Thoracic aorta (tissue), 2 donors: ENCODE data around the gene TUBA1C. TPM values are rescaled to one million over a fixed set of nuclear protein-coding genes. Genes with fewer than 3 reads are reported as not detected.
A peak's percentile ranks its signal among the peaks of the same experiment; 100 is the strongest.
"Not testable (repeated sequence)": the region's sequence is repeated elsewhere in the genome, so short reads cannot be mapped to it uniquely, and the experiment has no call there.

Experiments used
- ATAC-seq: fragments of 150-250 bp; one replicate; pipeline ENCODE4 v1.8.0; 2017; ENCODE audit warnings: low read depth; ENCODE audit not compliant: insufficient number of reproducible peaks, low FRiP score
- DNase-seq: peaks from one replicate; pipeline ENCODE4 v3.0.0-alpha.2; 2020; ENCODE audit warnings: low spot score
- H3K27ac ChIP-seq, 2 donors: fragments of 200-600 bp; sonication (generic); 1 replicate in 1 of 2; 2 replicates in 1 of 2; pipeline ENCODE4 v1.5.1; 2016; ENCODE audit warnings: mild to moderate bottlenecking in 2 of 2, moderate library complexity in 2 of 2
- H3K27me3 ChIP-seq: fragments of 200-600 bp; sonication (generic); replicated peaks from 2 replicates; pipeline ENCODE4 v1.6.0; 2016; ENCODE audit warnings: mild to moderate bottlenecking; ENCODE audit not compliant: insufficient read depth
- H3K36me3 ChIP-seq: fragments of 200-600 bp; sonication (generic); one replicate; pipeline ENCODE4 v1.5.1; 2016
- H3K4me1 ChIP-seq, 2 donors: fragments of 200-600 bp; sonication (generic); 1 replicate in 1 of 2; 2 replicates in 1 of 2; pipeline versions ENCODE4 v1.5.1 to v1.6.0; 2016; ENCODE audit warnings: low read depth in 2 of 2, mild to moderate bottlenecking in 1 of 2; ENCODE audit not compliant: control insufficient read depth in 1 of 2
- H3K4me3 ChIP-seq: fragments of 200-600 bp; sonication (generic); 2 replicates; pipeline ENCODE4 v1.5.1; 2016; ENCODE audit warnings: mild to moderate bottlenecking
- H3K9me3 ChIP-seq: fragments of 200-600 bp; sonication (generic); 2 replicates; pipeline ENCODE4 v1.5.1; 2016
- total RNA-seq, 2 donors: library from RNA; depleted of rRNA; stranded (reverse); fragments of >200 nt; gene quantifications; one replicate each; pipeline versions ENCODE4 v1.1.0 to v1.2.3, GENCODE V29; 2016
- TF ChIP-seq, protein P1 (sequence below): fragments of 200-600 bp; sonication (generic); IDR thresholded peaks from one replicate; pipeline ENCODE4 v1.5.1; 2019; ENCODE audit warnings: antibody characterized with exemption

Gene TUBA1C
- total RNA-seq, 2 donors from 2014 or later: 239 to 277 TPM

GRCh38 chr12:49309386-49309785 is 44.5 kb downstream of the TUBA1C start:
- Histone ChIP-seq H3K4me1 (no peaks in the 10 kb centered on the region), H3K4me3 (no peak overlapping the region), H3K36me3 (no peaks in the 10 kb centered on the region), H3K27me3 (no peaks in the 10 kb centered on the region), H3K27ac (no peak overlapping the region), H3K9me3 (no peaks in the 10 kb centered on the region)
- ATAC-seq (no peak), DNase-seq (no peak)
- TF ChIP-seq, protein P1, sequence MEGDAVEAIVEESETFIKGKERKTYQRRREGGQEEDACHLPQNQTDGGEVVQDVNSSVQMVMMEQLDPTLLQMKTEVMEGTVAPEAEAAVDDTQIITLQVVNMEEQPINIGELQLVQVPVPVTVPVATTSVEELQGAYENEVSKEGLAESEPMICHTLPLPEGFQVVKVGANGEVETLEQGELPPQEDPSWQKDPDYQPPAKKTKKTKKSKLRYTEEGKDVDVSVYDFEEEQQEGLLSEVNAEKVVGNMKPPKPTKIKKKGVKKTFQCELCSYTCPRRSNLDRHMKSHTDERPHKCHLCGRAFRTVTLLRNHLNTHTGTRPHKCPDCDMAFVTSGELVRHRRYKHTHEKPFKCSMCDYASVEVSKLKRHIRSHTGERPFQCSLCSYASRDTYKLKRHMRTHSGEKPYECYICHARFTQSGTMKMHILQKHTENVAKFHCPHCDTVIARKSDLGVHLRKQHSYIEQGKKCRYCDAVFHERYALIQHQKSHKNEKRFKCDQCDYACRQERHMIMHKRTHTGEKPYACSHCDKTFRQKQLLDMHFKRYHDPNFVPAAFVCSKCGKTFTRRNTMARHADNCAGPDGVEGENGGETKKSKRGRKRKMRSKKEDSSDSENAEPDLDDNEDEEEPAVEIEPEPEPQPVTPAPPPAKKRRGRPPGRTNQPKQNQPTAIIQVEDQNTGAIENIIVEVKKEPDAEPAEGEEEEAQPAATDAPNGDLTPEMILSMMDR: no peak

DNA sequence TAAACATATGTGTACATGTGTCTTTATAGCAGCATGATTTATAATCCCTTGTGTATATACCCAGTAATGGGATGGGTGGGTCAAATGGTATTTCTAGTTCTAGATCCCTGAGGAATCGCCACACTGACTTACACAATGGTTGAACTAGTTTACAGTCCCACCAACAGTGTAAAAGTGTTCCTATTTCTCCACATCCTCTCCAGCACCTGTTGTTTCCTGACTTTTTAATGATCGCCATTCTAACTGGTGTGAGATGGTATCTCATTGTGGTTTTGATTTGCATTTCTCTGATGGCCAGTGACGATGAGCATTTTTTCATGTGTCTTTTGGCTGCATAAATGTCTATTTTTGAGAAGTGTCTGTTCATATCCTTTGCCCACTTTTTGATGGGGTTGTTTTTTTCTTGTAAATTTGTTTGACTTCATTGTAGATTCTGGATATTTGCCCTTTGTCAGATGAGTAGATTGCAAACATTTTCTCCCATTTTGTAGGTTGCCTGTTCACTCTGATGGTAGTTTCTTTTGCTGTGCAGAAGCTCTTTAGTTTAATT is 45.6 kb downstream of the TUBA1C start:
- H3K27ac ChIP-seq, H3K36me3 ChIP-seq, H3K4me3 ChIP-seq, ATAC-seq, H3K9me3 ChIP-seq, H3K27me3 ChIP-seq, DNase-seq, H3K4me1 ChIP-seq: not testable (repeated sequence)

GRCh38 chr12:49314811-49315210 is 49.9 kb downstream of the TUBA1C start:
- Histone ChIP-seq H3K27ac (no peak overlapping the region), H3K9me3 (no peaks in the 10 kb centered on the region), H3K4me1 (no peaks in the 10 kb centered on the region), H3K27me3 (no peaks in the 10 kb centered on the region), H3K4me3 (no peak overlapping the region), H3K36me3 (no peaks in the 10 kb centered on the region)
- DNase-seq (no peak), ATAC-seq (no peak)
- TF ChIP-seq, protein P1: no peak

- not testable (repeated sequence) for H3K36me3 ChIP-seq, H3K27me3 ChIP-seq, ATAC-seq, DNase-seq, H3K4me1 ChIP-seq, H3K4me3 ChIP-seq, H3K9me3 ChIP-seq, H3K27ac ChIP-seq
Observed at GRCh38 chr12:49317118-49317517, 52.2 kb downstream of the TUBA1C start.

DNA sequence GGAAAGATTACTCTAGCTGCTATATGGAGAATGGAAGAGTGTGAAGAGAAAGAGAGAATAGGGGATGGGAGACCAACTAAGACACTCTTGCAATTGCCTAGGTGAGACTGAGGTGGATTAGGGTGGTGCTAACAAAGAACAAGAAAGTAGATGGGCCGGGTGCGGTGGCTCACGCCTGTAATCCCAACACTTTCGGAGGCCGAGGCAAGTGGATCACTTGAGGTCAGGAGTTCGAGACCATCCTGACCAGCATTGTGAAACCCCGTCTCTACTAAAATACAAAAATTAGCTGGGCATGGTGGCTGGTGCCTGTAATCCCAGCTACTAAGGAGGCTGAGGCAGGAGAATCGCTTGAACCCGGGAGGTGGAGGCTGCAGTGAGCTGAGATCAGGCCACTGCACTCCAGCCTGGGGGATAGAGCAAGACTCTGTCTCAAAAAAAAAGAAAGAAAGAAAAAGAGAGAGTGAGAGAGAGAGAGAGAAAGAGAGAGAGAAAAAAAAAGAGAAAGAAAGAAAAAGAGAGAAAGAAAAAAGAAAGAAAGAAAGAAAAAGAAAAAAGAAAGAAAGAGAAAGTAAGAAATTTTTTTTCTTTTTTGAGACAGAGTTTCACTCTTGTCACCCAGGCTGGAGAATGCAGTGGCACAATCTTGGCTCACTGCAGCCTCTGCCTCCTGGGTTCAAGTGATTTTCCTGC is 55.7 kb downstream of the TUBA1C start:
- not testable (repeated sequence) for ATAC-seq, H3K27me3 ChIP-seq, H3K9me3 ChIP-seq, H3K36me3 ChIP-seq, H3K27ac ChIP-seq, H3K4me3 ChIP-seq, DNase-seq
- peaks cover 11 to 16% of the 10 kb centered on the region in 2 donors for H3K4me1 ChIP-seq

- Histone ChIP-seq H3K36me3 (no peaks in the 10 kb centered on the region), H3K9me3 (no peaks in the 10 kb centered on the region), H3K4me1 (peaks cover 11 to 16% of the 10 kb centered on the region in 2 donors), H3K27me3 (no peaks in the 10 kb centered on the region), H3K27ac (no peak overlapping the region), H3K4me3 (peak overlapping the region; percentile 93)
- TF ChIP-seq, protein P1: no peak
- ATAC-seq (no peak), DNase-seq (no peak)
Observed at GRCh38 chr12:49322367-49322707, 57.5 kb downstream of the TUBA1C start.
